OCI-LY1 (cell line): ENCODE measurements around the gene PTK7.

Experiments used
- EZH2 ChIP-seq: fragments of 200-600 bp; sonication (generic), shearing (Covaris generic); IDR thresholded peaks from 2 replicates; pipeline ENCODE4 v1.8.0; 2017; ENCODE audit warnings: borderline replicate concordance, mixed run types, mild to moderate bottlenecking, antibody characterized with exemption, low read length, moderate library complexity, mixed read lengths
- TF ChIP-seq, protein P1 (sequence below): fragments of 200-600 bp; sonication (generic), shearing (Covaris generic); IDR thresholded peaks from 2 replicates; pipeline ENCODE4 v1.5.1; 2017; ENCODE audit warnings: mild to moderate bottlenecking, antibody characterized with exemption, low read length, moderate library complexity, mixed read lengths

DNA sequence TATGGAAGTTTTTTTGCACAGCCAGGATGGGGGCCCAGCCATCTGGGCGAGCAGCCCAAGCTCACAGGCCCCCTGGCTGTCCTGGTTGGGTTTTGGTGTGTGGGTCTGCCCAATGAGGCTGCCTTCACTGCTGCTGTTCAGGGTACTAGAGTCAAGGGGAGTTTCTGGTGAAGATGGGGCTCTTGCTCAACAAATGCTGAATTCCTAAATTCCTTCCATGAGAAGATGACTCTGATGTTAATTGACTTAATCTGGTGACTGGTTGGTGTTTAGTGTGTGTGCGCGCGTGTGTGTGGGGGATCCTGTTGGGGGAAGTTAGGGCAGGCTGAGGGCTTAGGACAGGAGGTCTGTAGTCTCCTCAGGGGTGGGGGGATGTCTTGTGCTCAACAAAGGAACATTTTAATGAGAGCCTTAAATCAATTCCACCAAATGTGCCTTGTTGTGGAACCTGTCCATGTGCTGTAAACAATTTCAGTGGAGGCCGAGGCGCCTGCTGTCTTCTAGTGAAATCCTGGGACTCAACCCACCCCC is 1.9 kb downstream of the PTK7 start:
- TF ChIP-seq, protein P1, sequence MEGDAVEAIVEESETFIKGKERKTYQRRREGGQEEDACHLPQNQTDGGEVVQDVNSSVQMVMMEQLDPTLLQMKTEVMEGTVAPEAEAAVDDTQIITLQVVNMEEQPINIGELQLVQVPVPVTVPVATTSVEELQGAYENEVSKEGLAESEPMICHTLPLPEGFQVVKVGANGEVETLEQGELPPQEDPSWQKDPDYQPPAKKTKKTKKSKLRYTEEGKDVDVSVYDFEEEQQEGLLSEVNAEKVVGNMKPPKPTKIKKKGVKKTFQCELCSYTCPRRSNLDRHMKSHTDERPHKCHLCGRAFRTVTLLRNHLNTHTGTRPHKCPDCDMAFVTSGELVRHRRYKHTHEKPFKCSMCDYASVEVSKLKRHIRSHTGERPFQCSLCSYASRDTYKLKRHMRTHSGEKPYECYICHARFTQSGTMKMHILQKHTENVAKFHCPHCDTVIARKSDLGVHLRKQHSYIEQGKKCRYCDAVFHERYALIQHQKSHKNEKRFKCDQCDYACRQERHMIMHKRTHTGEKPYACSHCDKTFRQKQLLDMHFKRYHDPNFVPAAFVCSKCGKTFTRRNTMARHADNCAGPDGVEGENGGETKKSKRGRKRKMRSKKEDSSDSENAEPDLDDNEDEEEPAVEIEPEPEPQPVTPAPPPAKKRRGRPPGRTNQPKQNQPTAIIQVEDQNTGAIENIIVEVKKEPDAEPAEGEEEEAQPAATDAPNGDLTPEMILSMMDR, result no peak
- no peak for TF ChIP-seq EZH2
